Ovary (tissue), 3 donors: Measurements from ENCODE around the gene C1QL2.

ENCODE experiments used
- EP300 ChIP-seq: sonication (generic); formaldehyde crosslinking; IDR thresholded peaks from one replicate; pipeline ENCODE4 v1.6.1; 2017; ENCODE audit warnings: antibody characterized with exemption
- POLR2A ChIP-seq: fragments of 450-650 bp; IDR thresholded peaks from one replicate; pipeline ENCODE4 v1.6.1; 2017; ENCODE audit warnings: antibody characterized with exemption, mild to moderate bottlenecking, moderate library complexity
- TF ChIP-seq, protein P1 (sequence below), 3 donors: fragments of 450-650 bp in 2 of 3; fragments of 200-600 bp in 1 of 3; IDR thresholded peaks; one replicate each; pipeline versions ENCODE4 v1.5.1 to v1.8.0; 2016 to 2022; ENCODE audit warnings: antibody characterized with exemption in 3 of 3, mild to moderate bottlenecking in 1 of 3
- donor health status: DM: no; HTN: no; CAD: no.

DNA sequence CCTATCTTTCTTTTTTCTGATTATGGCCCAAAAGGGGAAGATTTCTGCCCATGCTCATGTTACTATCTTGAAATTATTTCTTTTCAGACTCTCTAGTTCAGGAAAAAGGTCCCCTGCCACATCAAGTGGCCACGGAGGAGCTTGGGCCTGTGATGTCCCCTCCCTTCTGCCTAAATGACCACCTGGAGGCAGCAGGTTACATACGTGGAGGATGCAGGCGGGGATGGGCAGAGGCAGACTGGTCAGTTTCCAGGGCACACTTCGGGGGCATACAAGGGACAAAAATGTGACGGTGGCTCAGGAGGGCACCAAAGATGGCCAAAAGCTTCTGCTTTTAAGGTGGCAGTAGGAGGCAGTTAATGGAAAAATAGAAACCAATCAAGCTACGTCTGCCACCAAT is 34.3 kb upstream of the C1QL2 start:
- TF ChIP-seq, protein P1, sequence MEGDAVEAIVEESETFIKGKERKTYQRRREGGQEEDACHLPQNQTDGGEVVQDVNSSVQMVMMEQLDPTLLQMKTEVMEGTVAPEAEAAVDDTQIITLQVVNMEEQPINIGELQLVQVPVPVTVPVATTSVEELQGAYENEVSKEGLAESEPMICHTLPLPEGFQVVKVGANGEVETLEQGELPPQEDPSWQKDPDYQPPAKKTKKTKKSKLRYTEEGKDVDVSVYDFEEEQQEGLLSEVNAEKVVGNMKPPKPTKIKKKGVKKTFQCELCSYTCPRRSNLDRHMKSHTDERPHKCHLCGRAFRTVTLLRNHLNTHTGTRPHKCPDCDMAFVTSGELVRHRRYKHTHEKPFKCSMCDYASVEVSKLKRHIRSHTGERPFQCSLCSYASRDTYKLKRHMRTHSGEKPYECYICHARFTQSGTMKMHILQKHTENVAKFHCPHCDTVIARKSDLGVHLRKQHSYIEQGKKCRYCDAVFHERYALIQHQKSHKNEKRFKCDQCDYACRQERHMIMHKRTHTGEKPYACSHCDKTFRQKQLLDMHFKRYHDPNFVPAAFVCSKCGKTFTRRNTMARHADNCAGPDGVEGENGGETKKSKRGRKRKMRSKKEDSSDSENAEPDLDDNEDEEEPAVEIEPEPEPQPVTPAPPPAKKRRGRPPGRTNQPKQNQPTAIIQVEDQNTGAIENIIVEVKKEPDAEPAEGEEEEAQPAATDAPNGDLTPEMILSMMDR (IDR thresholded peaks at IDR 0.05) = no peak
- no peak for TF ChIP-seq EP300
- TF ChIP-seq POLR2A = no peak
